OCI-LY1 (cell line): ENCODE measurements around the gene COMT.

Experiments used
- H2AFZ ChIP-seq: fragments of 200-600 bp; sonication (generic), shearing (Covaris generic); 2 replicates; pipeline ENCODE4 v1.6.0; 2014; ENCODE audit warnings: antibody characterized with exemption, mild to moderate bottlenecking, low read length
- H3F3A ChIP-seq: fragments of 200-600 bp; sonication (generic), shearing (Covaris generic); 2 replicates; pipeline ENCODE4 v1.6.0; 2014; ENCODE audit warnings: mild to moderate bottlenecking, antibody characterized with exemption, low read length, moderate library complexity; ENCODE audit not compliant: insufficient read depth
- H3K27ac ChIP-seq: fragments of 200-600 bp; sonication (generic); 2 replicates; pipeline ENCODE4 v1.5.1; 2014; ENCODE audit warnings: low read length, mixed run types, mild to moderate bottlenecking, low read depth; ENCODE audit not compliant: poor library complexity, severe bottlenecking
- H3K27me3 ChIP-seq: fragments of 200-600 bp; sonication (generic); 2 replicates; pipeline ENCODE4 v1.6.0; 2014; ENCODE audit warnings: antibody characterized with exemption, mild to moderate bottlenecking, low read length, moderate library complexity; ENCODE audit not compliant: insufficient read depth
- H3K36me3 ChIP-seq: fragments of 200-600 bp; sonication (generic); 2 replicates; pipeline ENCODE4 v1.6.1; 2014; ENCODE audit warnings: mild to moderate bottlenecking, antibody characterized with exemption, low read length, moderate library complexity, mixed read lengths; ENCODE audit not compliant: insufficient read depth
- H3K4me1 ChIP-seq: fragments of 200-600 bp; sonication (generic); 2 replicates; pipeline ENCODE4 v1.5.1; 2014; ENCODE audit warnings: mild to moderate bottlenecking, low read length, moderate library complexity; ENCODE audit not compliant: insufficient read depth, severe bottlenecking
- H3K4me2 ChIP-seq: fragments of 200-600 bp; sonication (generic), shearing (Covaris generic); 2 replicates; pipeline ENCODE4 v1.6.1; 2014; ENCODE audit warnings: low read length
- H3K4me3 ChIP-seq: fragments of 200-600 bp; sonication (generic); 2 replicates; pipeline ENCODE4 v1.5.1; 2014; ENCODE audit warnings: low read length, low read depth, mild to moderate bottlenecking, mixed read lengths; ENCODE audit not compliant: poor library complexity, severe bottlenecking
- H3K79me2 ChIP-seq: fragments of 200-600 bp; shearing (Covaris generic); 2 replicates; pipeline ENCODE4 v1.6.1; 2016; ENCODE audit warnings: mixed run types, low read length, mixed read lengths; ENCODE audit not compliant: insufficient read depth
- H3K9ac ChIP-seq: fragments of 200-600 bp; sonication (generic), shearing (Covaris generic); 2 replicates; pipeline ENCODE4 v1.6.1; 2014; ENCODE audit warnings: mild to moderate bottlenecking, low read length, mixed read lengths
- H3K9me2 ChIP-seq: fragments of 200-600 bp; sonication (generic), shearing (Covaris generic); 2 replicates; pipeline ENCODE4 v1.6.1; 2014; ENCODE audit warnings: low read depth, mild to moderate bottlenecking, low read length, mixed read lengths
- H3K9me3 ChIP-seq: fragments of 200-600 bp; shearing (Covaris generic); 2 replicates; pipeline ENCODE4 v1.6.1; 2014; ENCODE audit warnings: low read length, mixed read lengths
- H4K20me1 ChIP-seq: fragments of 200-600 bp; sonication (generic), shearing (Covaris generic); 2 replicates; pipeline ENCODE4 v1.6.0; 2016; ENCODE audit warnings: mild to moderate bottlenecking, low read length; ENCODE audit not compliant: insufficient read depth
- CTCF ChIP-seq: fragments of 200-600 bp; sonication (generic), shearing (Covaris generic); IDR thresholded peaks from 2 replicates; pipeline ENCODE4 v1.5.1; 2017; ENCODE audit warnings: mild to moderate bottlenecking, antibody characterized with exemption, low read length, moderate library complexity, mixed read lengths
- EZH2 ChIP-seq: fragments of 200-600 bp; sonication (generic), shearing (Covaris generic); IDR thresholded peaks from 2 replicates; pipeline ENCODE4 v1.8.0; 2017; ENCODE audit warnings: borderline replicate concordance, mixed run types, mild to moderate bottlenecking, antibody characterized with exemption, low read length, moderate library complexity, mixed read lengths

COMT gene

GRCh38 chr22:19964701-19965386, 23.3 kb downstream of the COMT start:
- H2AFZ ChIP-seq = no peak overlapping the region
- no peaks in the 10 kb centered on the region for H4K20me1 ChIP-seq
- no peaks in the 10 kb centered on the region for H3F3A ChIP-seq
- H3K4me1 ChIP-seq = peaks cover 7% of the 10 kb centered on the region
- H3K27ac ChIP-seq = no peak overlapping the region
- H3K9ac ChIP-seq = no peak overlapping the region
- H3K4me2 ChIP-seq = no peak overlapping the region
- peaks cover 23% of the 10 kb centered on the region; the same call in 1 of the 2 replicates for H3K36me3 ChIP-seq
- H3K4me3 ChIP-seq = no peak overlapping the region
- TF ChIP-seq EZH2 (no peak), CTCF (no peak)
- no peaks in the 10 kb centered on the region for H3K9me3 ChIP-seq
- no peaks in the 10 kb centered on the region for H3K27me3 ChIP-seq
- H3K9me2 ChIP-seq = no peaks in the 10 kb centered on the region
- H3K79me2 ChIP-seq = no peaks in the 10 kb centered on the region

- no peaks in the 10 kb centered on the region for H3K27me3 ChIP-seq
- no peak overlapping the region for H3K9ac ChIP-seq
- H3K4me2 ChIP-seq = no peak overlapping the region
- peaks cover 7% of the 10 kb centered on the region for H3K4me1 ChIP-seq
- H2AFZ ChIP-seq = no peak overlapping the region
- no peaks in the 10 kb centered on the region for H4K20me1 ChIP-seq
- H3K9me3 ChIP-seq = no peaks in the 10 kb centered on the region
- no peaks in the 10 kb centered on the region for H3K9me2 ChIP-seq
- TF ChIP-seq CTCF = peak; percentile 55
- no peak for TF ChIP-seq EZH2
- H3K4me3 ChIP-seq = no peak overlapping the region
- H3F3A ChIP-seq = no peaks in the 10 kb centered on the region
- no peak overlapping the region for H3K27ac ChIP-seq
- no peaks in the 10 kb centered on the region for H3K79me2 ChIP-seq
- peaks cover 23% of the 10 kb centered on the region; the same call in 1 of the 2 replicates for H3K36me3 ChIP-seq
Measured at GRCh38 chr22:19965771-19966709, 24.5 kb downstream of the COMT start.

- no peak overlapping the region for H3K4me2 ChIP-seq
- peaks cover 7% of the 10 kb centered on the region for H3K4me1 ChIP-seq
- no peaks in the 10 kb centered on the region for H3K79me2 ChIP-seq
- H3K9ac ChIP-seq = no peak overlapping the region
- no peaks in the 10 kb centered on the region for H3F3A ChIP-seq
- H3K9me3 ChIP-seq = no peaks in the 10 kb centered on the region
- H3K9me2 ChIP-seq = no peaks in the 10 kb centered on the region
- TF ChIP-seq EZH2 (no peak), CTCF (no peak)
- no peaks in the 10 kb centered on the region for H4K20me1 ChIP-seq
- H3K4me3 ChIP-seq = no peak overlapping the region
- peaks cover 23% of the 10 kb centered on the region; the same call in 1 of the 2 replicates for H3K36me3 ChIP-seq
- no peaks in the 10 kb centered on the region for H3K27me3 ChIP-seq
- no peak overlapping the region for H2AFZ ChIP-seq
- H3K27ac ChIP-seq = no peak overlapping the region
Measured at GRCh38 chr22:19966908-19967750, 25.6 kb downstream of the COMT start.
